ENCODE measurements around the gene LSM10. TPM values are rescaled to one million over a fixed set of nuclear protein-coding genes. Genes with fewer than 3 reads are reported as not detected.

The LSM10 gene
- total RNA-seq, 1 donor from 2014 or later, result 28.4 TPM

DNA sequence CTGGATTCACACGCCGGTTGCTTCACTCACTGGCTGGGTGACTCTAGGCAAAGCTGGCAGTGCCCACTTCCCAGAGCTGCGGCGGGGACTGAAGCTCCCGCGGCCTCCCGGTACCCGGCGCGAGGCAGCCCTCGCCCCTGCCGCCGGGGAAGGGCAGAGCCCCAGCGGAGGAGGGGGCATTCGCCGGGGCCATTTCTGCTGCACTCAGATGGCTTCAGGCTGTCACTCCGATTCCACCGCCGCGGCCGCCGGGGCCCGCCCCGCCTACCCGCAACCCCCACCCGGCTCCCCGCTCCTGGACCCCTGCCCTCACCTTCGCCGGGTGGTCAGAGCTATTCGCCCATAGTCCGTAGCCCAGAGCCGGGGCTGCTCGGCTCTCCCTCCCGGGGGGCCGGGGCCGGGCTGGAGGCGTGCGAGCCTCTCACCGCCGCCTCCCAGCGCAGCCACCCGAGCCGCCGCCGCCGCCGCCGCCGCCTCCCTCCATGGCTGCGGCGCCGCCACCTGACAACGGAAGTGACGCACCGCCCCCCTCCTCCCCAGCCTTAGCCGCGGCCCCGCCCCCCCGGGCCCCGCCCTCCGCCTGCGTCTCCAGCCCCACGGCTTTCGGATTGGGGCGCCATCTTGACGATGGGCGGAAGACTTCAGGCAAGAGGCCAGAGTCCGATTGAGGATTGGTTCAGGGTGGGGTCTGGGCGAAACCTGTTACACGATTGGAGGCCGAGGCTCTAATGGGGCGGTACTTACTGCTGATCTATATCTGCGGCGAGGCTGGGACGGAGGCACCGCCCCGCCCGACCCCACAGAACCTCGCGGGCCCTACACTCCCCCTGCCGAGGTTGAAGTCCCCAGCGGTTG lies 12.1 kb downstream of the LSM10 start, which contains the start of gene STK40:
Gene STK40 (minus strand): TSS at position 515 of the 855 bp plus-strand sequence. CDS start 24,592 bp downstream, outside the sequence.
- Mint-ChIP-seq H3K4me3 (ENCODE audit: low read depth) (peak within 1 kb of the TSS; percentile 96), H3K4me1 (ENCODE audit: low read depth) (peaks cover 30% of the 10 kb centered on the region), H3K9me3 (ENCODE audit: low read depth) (no peaks in the 10 kb centered on the region), H3K27me3 (no peaks in the 10 kb centered on the region), H3K27ac (peak within 1 kb of the TSS; percentile 99), H3K36me3 (ENCODE audit: insufficient read depth) (no peaks in the 10 kb centered on the region)
- TF ChIP-seq, protein P1, sequence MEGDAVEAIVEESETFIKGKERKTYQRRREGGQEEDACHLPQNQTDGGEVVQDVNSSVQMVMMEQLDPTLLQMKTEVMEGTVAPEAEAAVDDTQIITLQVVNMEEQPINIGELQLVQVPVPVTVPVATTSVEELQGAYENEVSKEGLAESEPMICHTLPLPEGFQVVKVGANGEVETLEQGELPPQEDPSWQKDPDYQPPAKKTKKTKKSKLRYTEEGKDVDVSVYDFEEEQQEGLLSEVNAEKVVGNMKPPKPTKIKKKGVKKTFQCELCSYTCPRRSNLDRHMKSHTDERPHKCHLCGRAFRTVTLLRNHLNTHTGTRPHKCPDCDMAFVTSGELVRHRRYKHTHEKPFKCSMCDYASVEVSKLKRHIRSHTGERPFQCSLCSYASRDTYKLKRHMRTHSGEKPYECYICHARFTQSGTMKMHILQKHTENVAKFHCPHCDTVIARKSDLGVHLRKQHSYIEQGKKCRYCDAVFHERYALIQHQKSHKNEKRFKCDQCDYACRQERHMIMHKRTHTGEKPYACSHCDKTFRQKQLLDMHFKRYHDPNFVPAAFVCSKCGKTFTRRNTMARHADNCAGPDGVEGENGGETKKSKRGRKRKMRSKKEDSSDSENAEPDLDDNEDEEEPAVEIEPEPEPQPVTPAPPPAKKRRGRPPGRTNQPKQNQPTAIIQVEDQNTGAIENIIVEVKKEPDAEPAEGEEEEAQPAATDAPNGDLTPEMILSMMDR (IDR thresholded peaks at IDR 0.05; ENCODE audit: unreplicated experiment), result no peak
- DNase-seq (ENCODE audit: low spot score, unreplicated experiment), result peak; percentile 95

DNA sequence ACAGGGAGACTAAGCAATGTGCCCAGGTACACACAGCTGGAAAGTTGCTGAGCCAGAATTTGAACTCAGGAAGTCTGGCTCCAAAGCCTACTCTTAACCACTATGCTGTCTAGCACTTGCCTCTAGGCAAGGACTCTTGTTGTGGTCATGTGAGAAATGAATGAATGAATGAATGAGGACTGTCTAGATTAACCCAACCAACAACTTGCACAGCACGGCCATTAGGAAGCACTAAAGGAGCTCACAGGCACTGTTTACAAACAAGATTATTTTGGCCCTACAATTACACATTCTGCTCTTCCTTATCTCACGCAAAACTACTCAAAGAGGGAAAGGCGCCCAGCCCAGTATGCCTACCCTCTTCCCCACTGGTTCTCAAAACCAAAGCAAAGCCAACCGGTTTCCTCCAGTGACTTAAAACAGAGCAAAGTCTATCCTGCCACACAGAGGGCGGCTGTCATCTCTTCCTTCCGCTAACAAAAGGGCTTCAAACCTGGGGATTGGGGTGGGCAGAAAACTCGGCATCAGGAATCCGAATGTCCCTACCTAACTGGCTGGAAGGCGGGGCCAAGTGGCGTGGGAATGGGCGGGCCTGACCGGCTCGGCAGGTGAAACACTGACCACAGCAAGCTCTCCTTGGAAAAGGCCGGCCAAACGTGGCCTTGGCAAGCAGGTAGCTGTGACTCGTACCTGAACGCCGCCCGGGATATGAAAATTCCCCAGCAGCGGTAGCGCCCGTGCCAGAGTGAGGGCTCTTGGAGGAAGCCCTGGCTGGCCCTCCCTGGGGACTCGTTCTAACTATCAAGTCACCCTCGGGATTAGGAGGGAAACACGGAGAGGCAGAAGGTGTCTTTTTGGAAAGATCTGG lies 12.9 kb downstream of the LSM10 start:
- TF ChIP-seq, protein P1 (IDR thresholded peaks at IDR 0.05; ENCODE audit: unreplicated experiment), result no peak
- Mint-ChIP-seq H3K9me3 (ENCODE audit: low read depth) (no peaks in the 10 kb centered on the region), H3K36me3 (ENCODE audit: insufficient read depth) (no peaks in the 10 kb centered on the region)

DNA sequence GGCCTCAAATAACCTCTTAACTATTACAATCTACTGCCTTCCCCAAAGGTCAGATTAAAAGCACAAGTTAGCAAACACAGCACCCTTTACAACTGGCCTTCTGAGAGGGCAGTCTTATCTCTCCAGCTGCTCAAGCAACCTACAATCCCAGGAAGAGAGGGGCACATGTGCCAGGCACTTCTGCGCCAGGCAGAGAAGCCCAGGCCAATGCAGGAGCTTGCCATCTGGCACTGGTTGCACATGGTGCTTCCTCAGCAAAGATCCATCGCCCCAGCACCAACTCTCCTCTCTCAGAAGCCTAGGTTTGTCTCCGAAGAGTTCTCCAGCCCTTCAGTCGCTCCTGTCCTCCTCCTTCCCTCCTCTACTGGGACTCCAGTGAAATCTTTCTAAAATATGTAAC lies 14.5 kb downstream of the LSM10 start:
- Mint-ChIP-seq H3K27me3 (no peaks in the 10 kb centered on the region), H3K36me3 (ENCODE audit: insufficient read depth) (no peaks in the 10 kb centered on the region), H3K27ac (peak overlapping the region; percentile 46), H3K4me3 (ENCODE audit: low read depth) (peak overlapping the region; percentile 55), H3K9me3 (ENCODE audit: low read depth) (no peaks in the 10 kb centered on the region), H3K4me1 (ENCODE audit: low read depth) (peaks cover 34% of the 10 kb centered on the region)
- TF ChIP-seq, protein P1 (IDR thresholded peaks at IDR 0.05; ENCODE audit: unreplicated experiment), result no peak
- no peak for DNase-seq (ENCODE audit: low spot score, unreplicated experiment)

More for the DNA sequence above, 12.9 kb downstream of the LSM10 start:
- peak overlapping the region; percentile 99 for H3K27ac Mint-ChIP-seq
- no peaks in the 10 kb centered on the region for H3K27me3 Mint-ChIP-seq
- H3K4me1 Mint-ChIP-seq (ENCODE audit: low read depth), result peaks cover 34% of the 10 kb centered on the region
- H3K4me3 Mint-ChIP-seq (ENCODE audit: low read depth), result peak overlapping the region; percentile 96
- peak; percentile 55 for DNase-seq (ENCODE audit: low spot score, unreplicated experiment)

DNA sequence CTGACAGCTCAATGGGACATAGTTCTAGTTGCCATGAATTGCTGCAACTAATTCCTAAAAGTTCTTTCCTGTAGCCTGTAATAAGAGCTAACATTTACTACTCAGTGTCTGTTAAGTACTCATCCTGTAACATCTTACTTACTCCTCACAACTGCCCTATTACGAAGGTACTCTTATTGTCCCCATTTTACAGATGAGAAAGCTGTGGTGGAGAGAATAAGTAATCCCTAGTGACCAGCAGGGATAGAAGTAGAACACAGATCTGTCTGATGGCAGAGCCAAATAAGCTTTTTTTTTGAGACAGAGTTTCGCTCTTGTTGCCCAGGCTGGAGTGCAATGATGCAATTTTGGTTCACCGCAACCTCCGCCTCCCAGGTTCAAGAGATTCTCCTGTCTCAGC lies 15.0 kb downstream of the LSM10 start:
- no peaks in the 10 kb centered on the region for H3K36me3 Mint-ChIP-seq (ENCODE audit: insufficient read depth)
- H3K9me3 Mint-ChIP-seq (ENCODE audit: low read depth), result no peaks in the 10 kb centered on the region
- peaks cover 34% of the 10 kb centered on the region for H3K4me1 Mint-ChIP-seq (ENCODE audit: low read depth)
- no peak for DNase-seq (ENCODE audit: low spot score, unreplicated experiment)
- TF ChIP-seq, protein P1 (IDR thresholded peaks at IDR 0.05; ENCODE audit: unreplicated experiment), result no peak
- no peak overlapping the region for H3K27ac Mint-ChIP-seq
- no peaks in the 10 kb centered on the region for H3K27me3 Mint-ChIP-seq
- no peak overlapping the region for H3K4me3 Mint-ChIP-seq (ENCODE audit: low read depth)

DNA sequence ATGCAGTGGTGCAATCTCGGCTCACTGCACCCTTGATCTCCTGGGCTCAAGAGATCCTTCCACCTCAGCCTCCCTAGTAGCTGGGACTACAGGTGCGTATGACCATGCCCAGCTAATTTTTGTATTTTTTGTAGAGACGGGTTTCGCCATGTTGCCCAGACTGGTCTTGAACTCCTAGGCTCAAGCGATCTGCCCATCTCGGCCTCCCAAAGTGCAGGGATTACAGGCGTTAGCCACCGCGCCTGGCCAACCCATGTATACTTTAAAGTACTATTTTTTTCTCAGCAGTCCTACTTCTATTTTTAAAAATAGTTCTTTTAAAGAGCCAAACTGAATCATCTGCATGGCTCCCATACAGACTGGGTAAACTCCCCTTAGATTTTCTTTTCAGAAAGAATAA lies 15.5 kb downstream of the LSM10 start:
- TF ChIP-seq, protein P1 (IDR thresholded peaks at IDR 0.05; ENCODE audit: unreplicated experiment), result no peak
- H3K9me3 Mint-ChIP-seq (ENCODE audit: low read depth), result no peaks in the 10 kb centered on the region

More for the DNA sequence above, 15.5 kb downstream of the LSM10 start:
- H3K36me3 Mint-ChIP-seq (ENCODE audit: insufficient read depth), result no peaks in the 10 kb centered on the region
- H3K4me1 Mint-ChIP-seq (ENCODE audit: low read depth), result peaks cover 34% of the 10 kb centered on the region
- no peak overlapping the region for H3K27ac Mint-ChIP-seq
- DNase-seq (ENCODE audit: low spot score, unreplicated experiment), result no peak
- H3K4me3 Mint-ChIP-seq (ENCODE audit: low read depth), result no peak overlapping the region
- no peaks in the 10 kb centered on the region for H3K27me3 Mint-ChIP-seq

Data from progenitor cell of endocrine pancreas (in vitro differentiated cells).